Endothelial cell of umbilical vein (primary cell): ENCODE data around the gene GNB2.

ENCODE experiments used
- CTCF ChIP-seq, 2 donors: IDR thresholded peaks; 1 replicate in 1 of 2; 2 replicates in 1 of 2; pipeline ENCODE4 v1.5.1; 2011; ENCODE audit warnings: low read length in 2 of 2, mild to moderate bottlenecking in 2 of 2, moderate library complexity in 2 of 2, control low read depth in 1 of 2, inconsistent platforms in 1 of 2, low read depth in 1 of 2; ENCODE audit not compliant: insufficient read depth in 1 of 2; ENCODE audit errors: extremely low read depth in 1 of 2
- MAX ChIP-seq: IDR thresholded peaks from 2 replicates; pipeline ENCODE4 v1.6.1; 2011; ENCODE audit not compliant: insufficient read depth, insufficient read length
- POLR2A ChIP-seq: IDR thresholded peaks from 2 replicates; pipeline ENCODE4 v1.6.1; 2012; ENCODE audit warnings: low read depth, mild to moderate bottlenecking, control low read depth, low read length

GRCh38 chr7:100670074-100670473, 3.5 kb upstream of the GNB2 start:
- TF ChIP-seq CTCF (IDR thresholded peaks at IDR 0.05; ENCODE audit: extremely low read depth in 1 of 2, insufficient read depth in 1 of 2, low read depth in 1 of 2, low read length in 2 of 2) (no peak), POLR2A (no peak), MAX (no peak)
